RWPE2 (cell line): Measurements from ENCODE around the gene FANCC.

Source experiments
- ATAC-seq: fragments of 200-7000 bp; cut with Tn5 transposase; 3 replicates; pipeline ENCODE4 v1.9.1; 2021; ENCODE audit warnings: low read depth
- DNase-seq: peaks from one replicate; pipeline ENCODE4 v3.0.0-alpha.2; 2020; ENCODE audit warnings: low spot score
- H3K27ac ChIP-seq: fragments of 450-650 bp; 2 replicates; pipeline ENCODE4 v1.5.1; 2017; ENCODE audit warnings: mild to moderate bottlenecking; ENCODE audit not compliant: poor library complexity, severe bottlenecking
- H3K27me3 ChIP-seq: fragments of 250-450 bp; sonication (Bioruptor Pico); 2 replicates; pipeline ENCODE4 v1.5.1; 2021; ENCODE audit warnings: mild to moderate bottlenecking, moderate library complexity; ENCODE audit not compliant: insufficient read depth, poor library complexity, severe bottlenecking
- H3K36me3 ChIP-seq: fragments of 250-450 bp; sonication (Bioruptor Pico); 2 replicates; pipeline ENCODE4 v1.5.1; 2020; ENCODE audit warnings: low read depth, mild to moderate bottlenecking, moderate library complexity
- H3K4me1 ChIP-seq: fragments of 250-450 bp; sonication (Bioruptor Pico); 2 replicates; pipeline ENCODE4 v1.5.1; 2021; ENCODE audit warnings: mild to moderate bottlenecking, moderate library complexity; ENCODE audit not compliant: insufficient read depth, poor library complexity, severe bottlenecking
- H3K4me3 ChIP-seq: fragments of 250-450 bp; sonication (Bioruptor Pico); 2 replicates; pipeline ENCODE4 v1.5.1; 2021; ENCODE audit warnings: mild to moderate bottlenecking, moderate library complexity; ENCODE audit not compliant: severe bottlenecking
- H3K9me3 ChIP-seq: fragments of 250-450 bp; sonication (Bioruptor Pico); 2 replicates; pipeline ENCODE4 v1.5.1; 2021; ENCODE audit warnings: mild to moderate bottlenecking, moderate library complexity; ENCODE audit not compliant: severe bottlenecking
- TF ChIP-seq, protein P1 (sequence below): fragments of 450-650 bp; IDR thresholded peaks from one replicate; pipeline ENCODE4 v1.5.1; 2017; ENCODE audit warnings: mild to moderate bottlenecking, moderate library complexity; ENCODE audit not compliant: poor library complexity, severe bottlenecking

FANCC gene

DNA sequence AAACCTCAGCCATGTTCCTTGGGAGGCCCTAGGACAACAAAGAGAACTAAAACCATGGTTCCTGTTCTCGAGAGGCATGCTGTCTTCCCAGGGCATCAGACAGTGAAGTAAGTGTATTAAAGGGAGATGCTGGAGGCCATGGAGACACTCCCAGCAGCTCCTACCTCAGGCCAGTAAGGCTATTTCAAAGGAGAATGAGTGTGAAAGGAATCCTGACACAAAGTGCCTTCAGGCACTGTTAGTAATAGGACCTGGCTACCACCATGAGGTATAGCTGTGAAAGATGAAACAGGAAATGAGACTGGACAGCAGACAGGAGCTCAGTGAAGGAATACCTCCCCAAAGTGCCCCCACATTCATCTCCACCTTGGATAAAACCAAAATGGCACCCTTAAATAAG lies 71.0 kb downstream of the FANCC start:
- no peak for DNase-seq
- Histone ChIP-seq H3K27me3 (no peaks in the 10 kb centered on the region), H3K4me1 (no peaks in the 10 kb centered on the region), H3K4me3 (no peak overlapping the region), H3K36me3 (peaks cover 19% of the 10 kb centered on the region; the same call in 1 of the 2 replicates), H3K9me3 (no peaks in the 10 kb centered on the region), H3K27ac (no peak overlapping the region)
- TF ChIP-seq, protein P1, sequence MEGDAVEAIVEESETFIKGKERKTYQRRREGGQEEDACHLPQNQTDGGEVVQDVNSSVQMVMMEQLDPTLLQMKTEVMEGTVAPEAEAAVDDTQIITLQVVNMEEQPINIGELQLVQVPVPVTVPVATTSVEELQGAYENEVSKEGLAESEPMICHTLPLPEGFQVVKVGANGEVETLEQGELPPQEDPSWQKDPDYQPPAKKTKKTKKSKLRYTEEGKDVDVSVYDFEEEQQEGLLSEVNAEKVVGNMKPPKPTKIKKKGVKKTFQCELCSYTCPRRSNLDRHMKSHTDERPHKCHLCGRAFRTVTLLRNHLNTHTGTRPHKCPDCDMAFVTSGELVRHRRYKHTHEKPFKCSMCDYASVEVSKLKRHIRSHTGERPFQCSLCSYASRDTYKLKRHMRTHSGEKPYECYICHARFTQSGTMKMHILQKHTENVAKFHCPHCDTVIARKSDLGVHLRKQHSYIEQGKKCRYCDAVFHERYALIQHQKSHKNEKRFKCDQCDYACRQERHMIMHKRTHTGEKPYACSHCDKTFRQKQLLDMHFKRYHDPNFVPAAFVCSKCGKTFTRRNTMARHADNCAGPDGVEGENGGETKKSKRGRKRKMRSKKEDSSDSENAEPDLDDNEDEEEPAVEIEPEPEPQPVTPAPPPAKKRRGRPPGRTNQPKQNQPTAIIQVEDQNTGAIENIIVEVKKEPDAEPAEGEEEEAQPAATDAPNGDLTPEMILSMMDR, result no peak
- no peak; the same call in 2 of the 3 replicates for ATAC-seq

GRCh38 chr9:95242613-95243012 lies 74.9 kb downstream of the FANCC start:
- Histone ChIP-seq H3K36me3 (peaks cover 16% of the 10 kb centered on the region; the same call in 1 of the 2 replicates), H3K27ac (no peak overlapping the region), H3K9me3 (no peaks in the 10 kb centered on the region), H3K4me1 (no peaks in the 10 kb centered on the region), H3K4me3 (no peak overlapping the region), H3K27me3 (no peaks in the 10 kb centered on the region)
- TF ChIP-seq, protein P1, result no peak
- DNase-seq (no peak), ATAC-seq (no peak)

DNA sequence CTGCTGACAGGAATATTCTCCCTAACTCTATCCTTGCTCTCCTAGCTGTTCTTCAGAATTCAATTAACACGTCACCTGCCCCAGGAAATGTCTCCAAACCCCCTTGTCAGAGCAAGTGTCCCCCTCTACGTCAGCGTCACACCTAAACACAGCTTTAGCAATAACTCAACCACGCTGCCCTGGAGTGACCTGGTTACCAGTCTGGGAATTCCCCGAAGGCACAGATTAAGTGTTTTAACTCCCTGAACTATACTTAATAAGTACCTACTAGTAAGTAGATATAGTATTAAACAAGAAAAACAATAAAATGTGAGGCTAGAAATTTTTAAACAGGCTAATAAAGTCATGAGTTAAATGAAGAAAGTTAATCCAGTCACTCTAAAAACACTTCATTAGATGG lies 78.4 kb downstream of the FANCC start:
- H3K4me3 ChIP-seq, result no peak overlapping the region
- no peaks in the 10 kb centered on the region for H3K27me3 ChIP-seq
- no peak overlapping the region for H3K27ac ChIP-seq
- H3K9me3 ChIP-seq, result no peaks in the 10 kb centered on the region
- no peaks in the 10 kb centered on the region; the same call in 1 of the 2 replicates for H3K36me3 ChIP-seq
- ATAC-seq, result no peak
- no peak for DNase-seq
- TF ChIP-seq, protein P1, result no peak
- H3K4me1 ChIP-seq, result no peaks in the 10 kb centered on the region

GRCh38 chr9:95237336-95237735 lies 80.2 kb downstream of the FANCC start:
- Histone ChIP-seq H3K4me3 (no peak overlapping the region), H3K27me3 (no peaks in the 10 kb centered on the region), H3K36me3 (no peaks in the 10 kb centered on the region; the same call in 1 of the 2 replicates), H3K27ac (no peak overlapping the region), H3K9me3 (no peaks in the 10 kb centered on the region), H3K4me1 (no peaks in the 10 kb centered on the region)
- ATAC-seq (no peak), DNase-seq (no peak)
- TF ChIP-seq, protein P1, result no peak

GRCh38 chr9:95230046-95230445 lies 87.5 kb downstream of the FANCC start:
- no peaks in the 10 kb centered on the region for H3K4me1 ChIP-seq
- H3K36me3 ChIP-seq, result no peaks in the 10 kb centered on the region
- TF ChIP-seq, protein P1, result no peak
- DNase-seq (no peak), ATAC-seq (no peak)
- no peaks in the 10 kb centered on the region for H3K9me3 ChIP-seq
- no peak overlapping the region for H3K4me3 ChIP-seq
- H3K27me3 ChIP-seq, result no peaks in the 10 kb centered on the region
- H3K27ac ChIP-seq, result no peak overlapping the region
